Non-pigmented ciliary epithelial cell (primary cell): ENCODE measurements around the gene NCOR1.
"Not testable (repeated sequence)": the region's sequence is repeated elsewhere in the genome, so short reads cannot be mapped to it uniquely, and the experiment has no call there.

Experiments used
- DNase-seq: peaks from one replicate; pipeline ENCODE4 v3.0.0-alpha.2; 2010; ENCODE audit warnings: low read depth

NCOR1 gene

GRCh38 chr17:16086957-16087356 lies 128.4 kb downstream of the NCOR1 start:
- no peak for DNase-seq

GRCh38 chr17:16085066-16085699 lies 130.2 kb downstream of the NCOR1 start:
- DNase-seq: peak; percentile 22

GRCh38 chr17:16083223-16083622 lies 132.1 kb downstream of the NCOR1 start:
- no peak for DNase-seq

GRCh38 chr17:16081507-16082087 lies 133.7 kb downstream of the NCOR1 start:
- no peak for DNase-seq

GRCh38 chr17:16080366-16080765 lies 135.0 kb downstream of the NCOR1 start:
- no peak for DNase-seq

GRCh38 chr17:16075949-16076348 lies 139.4 kb downstream of the NCOR1 start:
- DNase-seq: no peak

- DNase-seq: no peak
These were observed 140.9 kb downstream of the NCOR1 start for GRCh38 chr17:16074423-16074822.

GRCh38 chr17:16073845-16074244 lies 141.5 kb downstream of the NCOR1 start:
- DNase-seq: no peak

GRCh38 chr17:16072031-16072430 lies 143.3 kb downstream of the NCOR1 start:
- no peak for DNase-seq

- DNase-seq: no peak
These were observed 147.0 kb downstream of the NCOR1 start for GRCh38 chr17:16068323-16068722.

GRCh38 chr17:16066125-16066524 lies 149.2 kb downstream of the NCOR1 start:
- DNase-seq: no peak

- no peak for DNase-seq
These were observed 153.7 kb downstream of the NCOR1 start for GRCh38 chr17:16061631-16062030.

- DNase-seq: not testable (repeated sequence)
These were observed 160.2 kb downstream of the NCOR1 start for GRCh38 chr17:16055139-16055538.

GRCh38 chr17:16052486-16052885 lies 162.8 kb downstream of the NCOR1 start:
- peak; percentile 8 for DNase-seq

GRCh38 chr17:16050844-16051243 lies 164.5 kb downstream of the NCOR1 start:
- DNase-seq: no peak

- DNase-seq: no peak
These were observed 166.4 kb downstream of the NCOR1 start for GRCh38 chr17:16048811-16049449.

- DNase-seq: peak; percentile 28
These were observed 168.4 kb downstream of the NCOR1 start for GRCh38 chr17:16046966-16047365.

GRCh38 chr17:16044487-16044886 lies 170.8 kb downstream of the NCOR1 start:
- no peak for DNase-seq

GRCh38 chr17:16040710-16041251 lies 174.6 kb downstream of the NCOR1 start:
- peak; percentile 62 for DNase-seq

- peak; percentile 17 for DNase-seq
These were observed 177.7 kb downstream of the NCOR1 start for GRCh38 chr17:16037636-16038035.

GRCh38 chr17:16036261-16036660 lies 179.1 kb downstream of the NCOR1 start:
- DNase-seq: no peak

GRCh38 chr17:16033729-16034349 lies 181.5 kb downstream of the NCOR1 start:
- DNase-seq: no peak
